Limb (tissue), 2 donors: ENCODE measurements around the gene HDAC4.

Experiments used
- DNase-seq, 2 donors: peaks; one replicate each; pipeline ENCODE4 v3.0.0-alpha.2; 2016; ENCODE audit errors: extremely low spot score in 2 of 2

Gene HDAC4

DNA sequence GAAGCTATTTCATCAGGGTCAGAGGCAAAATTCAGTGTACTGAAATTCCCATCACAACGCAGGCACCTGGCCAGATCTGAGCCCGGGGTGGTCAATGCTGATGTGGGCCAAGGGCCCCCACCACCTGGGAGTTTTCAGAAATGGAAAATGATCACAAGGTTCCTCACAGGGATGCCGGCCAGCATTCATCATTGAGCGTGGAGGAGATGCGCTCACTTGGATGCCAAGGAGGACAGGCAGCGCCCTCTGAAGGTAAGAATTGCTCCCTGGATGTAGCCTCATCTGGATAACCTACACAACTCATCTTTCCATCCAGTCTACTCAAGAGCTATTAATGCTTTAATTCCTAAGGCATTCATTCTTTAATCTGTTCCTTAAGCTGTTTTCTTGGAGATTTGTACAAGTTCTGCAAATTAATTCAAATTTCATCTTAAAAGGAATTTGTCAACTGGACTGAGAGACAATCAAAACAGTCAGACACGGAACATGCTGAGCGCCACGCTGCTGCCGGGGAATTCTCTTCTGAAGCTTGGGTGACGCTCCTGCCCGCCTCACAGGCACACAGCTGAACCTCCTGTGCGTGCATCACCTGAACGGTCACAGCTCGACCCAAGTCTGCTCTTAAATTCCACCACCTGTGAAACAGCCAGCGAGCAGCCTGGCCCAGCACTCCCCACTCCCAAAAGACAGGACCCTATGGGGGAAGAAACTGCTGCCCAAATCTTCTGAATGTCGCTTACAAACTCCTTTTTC lies 206.7 kb downstream of the HDAC4 start:
- peak in 1 of 2 donors; percentile 36 for DNase-seq

GRCh38 chr2:239193401-239193811 lies 207.4 kb downstream of the HDAC4 start:
- DNase-seq = peak in 1 of 2 donors; percentile 32

- peak in 1 of 2 donors; percentile 22 for DNase-seq
Measured at GRCh38 chr2:239192975-239193374, 207.8 kb downstream of the HDAC4 start.

GRCh38 chr2:239192456-239192855 lies 208.4 kb downstream of the HDAC4 start:
- peak in 1 of 2 donors; percentile 34 for DNase-seq

DNA sequence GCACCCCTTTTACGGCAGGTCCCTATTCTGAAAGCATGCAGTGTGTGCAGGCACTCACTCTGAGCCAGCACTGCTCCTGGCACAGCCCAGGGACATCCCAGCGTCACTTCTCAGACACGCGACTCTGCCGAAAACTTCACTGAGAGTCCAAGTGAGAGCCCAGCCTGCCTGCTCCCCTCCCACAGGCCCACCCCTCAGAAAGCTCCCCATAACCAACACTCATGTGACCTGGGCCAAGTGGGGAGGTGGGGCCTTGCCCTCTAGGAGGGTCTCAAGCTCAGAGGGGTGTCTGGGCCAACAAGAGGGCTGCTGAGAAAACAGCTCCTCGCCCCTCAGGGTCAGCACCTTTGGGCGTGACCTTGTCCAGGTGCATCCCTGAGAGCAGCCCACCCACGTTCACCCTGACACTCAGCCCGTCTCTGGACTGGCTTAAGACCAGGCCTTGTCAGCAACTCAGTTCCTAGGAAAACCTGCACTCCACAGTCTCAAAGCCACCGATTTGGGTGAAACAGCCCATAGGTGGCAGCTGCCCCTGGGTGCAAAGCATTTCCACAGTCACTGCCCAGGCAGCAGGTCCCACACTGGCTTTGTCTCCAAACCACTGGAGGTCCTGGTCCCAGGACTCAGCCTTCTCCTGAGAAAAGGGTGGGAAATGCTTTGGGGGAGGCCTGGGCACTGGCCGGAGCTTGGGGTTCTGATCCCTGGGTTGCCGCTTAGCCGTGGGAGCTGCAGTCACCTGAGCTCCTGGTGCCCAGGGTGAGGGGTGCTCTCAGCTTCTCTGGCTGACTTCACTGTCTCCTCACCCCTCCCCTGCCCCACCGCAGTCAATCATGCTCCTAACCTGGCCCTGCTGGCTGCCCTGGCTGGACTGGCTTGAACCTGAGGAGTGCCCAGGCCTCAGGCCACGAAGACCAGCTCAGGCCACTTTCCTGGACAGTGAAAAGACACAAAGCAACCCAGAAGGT lies 209.6 kb downstream of the HDAC4 start:
- DNase-seq = peak in 1 of 2 donors; percentile 21

DNA sequence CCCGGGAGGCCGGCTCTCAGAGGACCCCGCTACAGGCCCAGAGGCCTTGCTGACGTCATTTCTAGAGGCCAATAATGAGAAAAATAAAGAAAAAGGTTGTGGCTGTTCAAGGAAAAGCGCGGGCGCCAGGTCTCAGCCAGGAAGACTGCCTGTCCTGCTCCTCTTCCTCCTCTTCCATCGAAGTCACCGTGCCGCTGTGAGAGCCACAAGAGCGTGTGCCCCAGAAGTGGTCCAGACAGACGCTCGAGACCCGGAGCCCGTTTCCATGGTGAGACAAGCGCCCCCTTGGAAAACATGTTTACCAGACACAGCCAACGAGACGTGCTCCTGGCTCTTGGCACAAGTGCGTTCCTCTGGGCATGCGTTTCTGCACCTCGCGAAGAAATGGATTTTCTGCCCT lies 210.5 kb downstream of the HDAC4 start:
- peak in 1 of 2 donors; percentile 26 for DNase-seq

GRCh38 chr2:239189711-239190131 lies 211.1 kb downstream of the HDAC4 start:
- DNase-seq = peak in 1 of 2 donors; percentile 23

DNA sequence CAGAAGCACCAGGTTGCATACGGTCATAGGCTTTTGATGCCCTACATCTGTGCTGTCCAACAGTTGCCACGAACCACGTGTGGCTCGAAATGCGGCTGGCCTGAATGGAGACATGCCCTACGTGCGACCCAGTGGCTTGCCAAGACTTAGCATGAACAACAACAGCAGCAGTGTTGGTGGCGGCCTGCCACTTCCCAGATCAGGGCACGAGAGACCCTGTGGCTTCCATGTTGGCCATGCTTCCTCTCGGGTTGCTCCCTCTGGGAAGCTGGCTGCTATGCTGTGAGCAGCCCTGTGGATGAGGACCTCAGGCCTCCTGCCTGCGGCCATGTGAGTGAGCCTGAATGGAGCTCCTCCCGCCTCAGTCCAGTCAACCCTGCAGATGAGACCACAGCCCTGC lies 212.3 kb downstream of the HDAC4 start:
- peak in 1 of 2 donors; percentile 12 for DNase-seq

DNA sequence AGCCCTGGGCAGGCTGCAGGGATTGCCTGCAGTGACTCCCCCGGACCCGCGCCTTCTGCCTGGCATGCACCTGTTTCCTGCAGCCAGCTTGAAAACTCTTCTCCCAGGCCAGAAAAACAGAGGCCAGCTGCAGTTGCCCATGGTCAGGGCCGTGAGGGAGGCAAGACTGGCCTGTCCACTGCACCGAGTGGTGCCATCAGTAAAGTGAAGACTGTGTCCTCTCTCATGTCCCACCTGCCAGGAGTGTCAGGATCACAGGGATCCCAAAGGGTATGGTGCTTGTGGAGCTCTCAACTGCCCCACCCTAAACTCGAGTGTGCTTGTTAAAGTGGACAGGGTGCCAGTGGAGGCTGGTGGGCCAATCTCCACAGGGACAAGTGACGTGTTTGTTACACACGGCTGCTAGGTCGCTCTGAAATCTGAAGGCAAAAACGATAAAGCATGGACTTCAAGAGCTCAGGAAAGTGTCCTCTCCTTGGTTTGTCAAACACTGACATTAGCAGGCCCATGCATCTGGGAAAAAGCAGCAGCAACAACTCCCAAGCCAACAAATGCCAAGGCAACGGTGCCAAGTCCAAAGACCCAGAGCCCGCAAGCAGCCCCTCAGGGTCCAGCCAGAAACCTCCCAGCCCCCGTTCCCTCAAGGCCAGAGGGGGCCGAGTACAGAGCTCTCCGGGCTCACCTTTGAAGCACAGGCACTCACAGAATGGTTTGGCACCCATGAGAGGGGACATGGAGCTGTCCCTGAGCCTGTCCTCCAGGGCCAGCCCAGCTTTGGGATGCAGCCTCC lies 213.2 kb downstream of the HDAC4 start:
- DNase-seq = peak in 1 of 2 donors; percentile 12

- DNase-seq = peak in 1 of 2 donors; percentile 18
Measured at GRCh38 chr2:239186516-239187357, 214.1 kb downstream of the HDAC4 start.

DNA sequence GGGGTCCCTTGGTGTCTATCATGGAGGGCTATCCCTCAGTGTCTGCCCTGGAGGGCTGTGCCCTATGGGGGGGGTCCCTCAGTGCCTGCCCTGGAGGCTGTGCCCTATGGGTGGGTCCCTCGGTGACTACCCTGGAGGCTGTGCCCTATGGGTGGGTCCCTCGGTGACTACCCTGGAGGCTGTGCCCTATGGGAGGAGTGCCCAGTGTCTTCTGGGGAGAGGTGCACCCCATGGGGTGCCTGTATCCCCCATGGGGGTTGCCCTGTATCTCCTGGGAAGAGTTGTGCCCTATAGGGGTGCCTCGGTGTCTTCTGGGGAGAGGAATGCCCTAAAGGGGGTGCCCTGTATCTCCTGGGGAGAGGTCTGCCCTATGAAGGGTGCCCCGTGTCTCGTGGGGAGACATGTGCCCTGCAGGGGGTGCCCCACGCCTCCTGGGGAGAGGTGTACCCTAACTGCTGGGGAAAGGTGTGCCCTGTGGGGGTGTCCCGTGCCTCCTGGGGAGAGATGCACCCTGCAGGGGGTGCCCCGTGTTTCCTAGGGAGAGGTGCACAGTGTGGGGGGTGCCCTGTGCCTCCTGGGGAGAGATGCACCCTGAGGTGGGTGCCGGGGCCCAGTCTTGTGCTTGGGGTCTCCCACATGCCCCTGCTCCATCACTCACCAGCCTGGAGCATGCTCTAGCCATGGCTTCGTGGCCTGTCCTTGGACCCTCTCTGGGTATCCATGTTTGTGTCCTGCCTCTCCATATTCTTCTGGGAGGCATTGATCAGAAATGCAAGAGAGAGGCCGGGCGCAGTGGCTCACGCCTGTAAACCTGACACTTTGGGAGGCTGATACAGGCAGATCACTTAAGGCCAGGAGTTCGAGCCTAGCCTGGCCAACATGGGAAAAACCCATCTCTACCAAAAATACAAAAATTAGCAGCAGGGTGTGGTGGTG lies 215.6 kb downstream of the HDAC4 start:
- DNase-seq = peak in 1 of 2 donors; percentile 23

DNA sequence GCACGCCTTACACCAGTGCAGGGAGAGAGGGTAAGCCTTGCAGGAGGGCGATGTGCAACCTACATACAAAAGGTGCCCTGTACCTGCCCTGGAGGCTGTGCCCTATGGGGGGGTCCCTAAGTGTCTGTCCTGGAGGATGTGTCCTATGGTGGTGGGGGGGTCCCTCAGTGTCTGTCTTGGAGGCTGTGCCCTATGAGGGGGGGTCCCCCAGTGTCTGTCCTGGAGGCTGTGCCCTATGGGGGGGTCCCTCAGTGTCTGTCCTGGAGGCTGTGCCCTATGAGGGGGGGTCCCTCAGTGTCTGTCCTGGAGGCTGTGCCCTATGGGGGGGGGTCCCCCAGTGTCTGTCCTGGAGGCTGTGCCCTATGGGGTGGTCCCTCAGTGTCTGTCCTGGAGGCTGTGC lies 216.6 kb downstream of the HDAC4 start:
- DNase-seq = peak in 1 of 2 donors; percentile 19

DNA sequence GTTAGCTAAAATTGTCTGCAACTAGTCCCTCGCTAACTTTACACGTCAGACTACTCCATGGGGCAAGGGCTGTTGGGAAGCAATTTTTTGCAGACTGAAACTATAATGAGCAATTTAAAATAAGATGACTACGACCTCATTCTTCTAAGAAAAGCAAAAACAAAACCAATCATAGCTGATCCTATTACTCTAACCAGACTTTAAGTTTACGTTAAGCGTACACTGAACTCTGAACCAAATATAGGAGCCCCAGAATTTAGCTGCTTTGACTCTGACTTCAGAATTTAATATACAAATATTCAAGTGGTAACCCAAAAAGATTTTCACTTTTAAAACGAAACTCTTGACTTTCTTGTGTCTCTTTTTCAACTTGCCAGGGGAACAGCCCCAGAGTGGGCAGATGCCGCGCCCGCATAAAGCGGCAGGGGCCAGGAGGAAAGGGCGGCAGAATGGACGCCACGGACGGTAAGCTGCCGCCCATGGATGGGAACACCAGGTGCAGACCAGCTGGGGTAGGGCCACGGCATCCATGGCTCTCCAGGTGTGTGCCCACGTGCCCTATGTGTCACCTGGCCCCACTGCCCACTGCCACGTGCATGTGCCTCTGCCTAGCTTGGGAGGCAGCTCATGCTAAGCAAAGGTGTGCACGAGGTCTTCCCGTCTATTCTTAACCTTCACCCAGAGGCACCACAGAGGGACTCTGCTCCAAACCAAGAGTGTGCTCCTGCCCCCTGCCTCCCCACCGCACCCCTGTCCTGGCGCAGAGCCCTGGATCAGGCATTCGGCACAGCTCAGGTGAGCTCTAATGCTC lies 217.6 kb downstream of the HDAC4 start:
- peak in 1 of 2 donors; percentile 17 for DNase-seq

GRCh38 chr2:239181903-239182581 lies 218.8 kb downstream of the HDAC4 start:
- peak in 1 of 2 donors; percentile 48 for DNase-seq

DNA sequence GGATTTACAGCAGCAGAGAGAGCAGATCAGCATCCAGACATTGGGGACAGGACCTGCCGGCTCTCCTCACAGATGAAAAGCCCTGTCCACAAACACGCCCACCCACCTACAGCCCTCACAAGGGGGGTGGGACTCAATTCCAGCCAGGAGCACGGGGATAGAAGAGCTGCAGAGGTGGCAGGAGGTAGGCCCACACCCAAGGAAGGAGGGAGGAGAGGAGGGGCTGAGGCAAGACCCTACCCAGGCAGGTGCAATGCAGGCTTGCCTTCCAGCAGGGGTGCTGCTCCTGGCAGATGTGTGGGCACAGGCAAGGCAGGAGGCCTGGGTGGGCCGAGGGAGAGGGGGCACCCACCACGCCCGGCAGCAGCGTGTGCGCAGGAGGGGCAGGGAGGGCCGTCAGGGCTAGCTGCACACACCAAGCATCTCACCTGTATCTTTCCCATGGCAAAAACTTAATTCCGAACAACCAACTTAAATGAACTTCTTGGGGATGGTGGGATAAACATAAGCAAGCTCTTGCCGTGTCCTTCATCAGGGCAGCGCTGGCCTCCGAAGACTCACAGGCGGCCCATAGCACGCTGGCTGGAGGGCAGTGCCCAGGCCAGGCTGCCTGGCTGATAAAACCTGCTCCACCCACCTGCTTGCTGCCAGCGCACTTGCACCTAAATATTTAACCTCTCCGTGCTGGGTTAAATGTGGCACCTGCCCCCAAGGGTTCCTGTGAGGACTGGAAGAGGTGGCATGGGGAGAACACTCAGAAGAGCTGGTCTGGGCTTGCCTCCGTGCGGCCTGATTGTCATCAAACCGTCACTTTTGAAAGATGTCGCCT lies 219.5 kb downstream of the HDAC4 start:
- DNase-seq = peak in 1 of 2 donors; percentile 21

DNA sequence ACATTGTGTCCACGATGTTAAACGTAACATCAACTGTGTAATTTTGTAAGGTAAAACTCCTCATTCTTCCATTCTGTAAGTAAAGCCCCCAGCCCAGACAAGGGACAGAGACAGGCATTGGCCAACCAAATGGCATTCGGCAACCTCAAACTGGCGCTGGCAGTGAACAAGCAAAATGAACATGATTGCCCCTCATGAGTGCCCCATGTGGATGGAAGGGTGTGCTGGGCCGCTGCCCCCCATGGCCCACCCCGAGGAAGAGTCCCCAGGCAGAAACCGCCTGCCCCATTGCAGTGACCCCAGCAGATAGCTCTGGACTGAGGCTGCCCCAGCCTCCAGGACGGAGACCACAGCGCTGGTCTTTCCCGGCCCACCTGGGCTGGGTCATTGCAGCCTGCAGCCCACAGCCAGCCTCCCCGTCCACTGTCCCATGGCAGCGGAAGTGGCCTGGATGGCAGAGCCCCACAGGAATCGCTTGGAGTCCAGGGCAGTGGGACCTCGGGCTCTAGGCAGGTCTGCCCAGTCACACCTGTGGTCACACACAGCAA lies 220.2 kb downstream of the HDAC4 start:
- DNase-seq = no peak
